Loucy (cell line): ENCODE results near the gene PI3.

ENCODE experiments used
- H2AFZ ChIP-seq: fragments of 200-600 bp; sonication (generic); 2 replicates; pipeline ENCODE4 v1.6.0; 2016; ENCODE audit warnings: antibody characterized with exemption, mild to moderate bottlenecking, low read length, moderate library complexity
- H3F3A ChIP-seq: fragments of 200-600 bp; 2 replicates; pipeline ENCODE4 v1.6.0; 2016; ENCODE audit warnings: antibody characterized with exemption, low read depth, mild to moderate bottlenecking
- H3K27me3 ChIP-seq: fragments of 200-600 bp; sonication (generic); 2 replicates; pipeline ENCODE4 v1.6.1; 2014; ENCODE audit warnings: low read length, mild to moderate bottlenecking; ENCODE audit not compliant: insufficient read depth, poor library complexity, severe bottlenecking
- H3K36me3 ChIP-seq: fragments of 200-600 bp; sonication (generic); 2 replicates; pipeline ENCODE4 v1.6.1; 2016; ENCODE audit warnings: low read length; ENCODE audit not compliant: insufficient read depth
- H3K4me1 ChIP-seq: fragments of 200-600 bp; sonication (generic); 2 replicates; pipeline ENCODE4 v1.5.1; 2014; ENCODE audit warnings: low read length, mild to moderate bottlenecking; ENCODE audit not compliant: insufficient read depth, poor library complexity, severe bottlenecking
- H3K4me2 ChIP-seq: fragments of 200-600 bp; sonication (generic); 2 replicates; pipeline ENCODE4 v1.6.0; 2014; ENCODE audit warnings: antibody characterized with exemption, low read length, low read depth, mild to moderate bottlenecking; ENCODE audit not compliant: poor library complexity, severe bottlenecking
- H3K4me3 ChIP-seq: fragments of 200-600 bp; sonication (generic); 2 replicates; pipeline ENCODE4 v1.5.1; 2014; ENCODE audit warnings: low read length, mild to moderate bottlenecking, mixed read lengths; ENCODE audit not compliant: poor library complexity, severe bottlenecking
- H3K79me2 ChIP-seq: fragments of 200-600 bp; sonication (generic); 2 replicates; pipeline ENCODE4 v1.6.1; 2014; ENCODE audit warnings: low read length; ENCODE audit not compliant: insufficient read depth
- H3K9ac ChIP-seq: fragments of 200-600 bp; sonication (generic); 2 replicates; pipeline ENCODE4 v1.6.0; 2014; ENCODE audit warnings: mild to moderate bottlenecking, low read depth, low read length, moderate library complexity; ENCODE audit not compliant: poor library complexity, severe bottlenecking
- H3K9me2 ChIP-seq: fragments of 200-600 bp; sonication (generic); replicated peaks from 2 replicates; pipeline ENCODE4 v1.6.1; 2016; ENCODE audit warnings: low read depth, low read length, mixed read lengths
- H3K9me3 ChIP-seq: fragments of 200-600 bp; sonication (generic); 2 replicates; pipeline ENCODE4 v1.6.1; 2014; ENCODE audit warnings: mild to moderate bottlenecking, antibody characterized with exemption, low read length, low read depth; ENCODE audit not compliant: insufficient read depth
- H4K20me1 ChIP-seq: fragments of 200-600 bp; sonication (generic); 2 replicates; pipeline ENCODE4 v1.6.0; 2014; ENCODE audit warnings: antibody characterized with exemption, low read length, mild to moderate bottlenecking; ENCODE audit not compliant: insufficient read depth, poor library complexity, severe bottlenecking
- EZH2phosphoT487 ChIP-seq: fragments of 200-600 bp; IDR thresholded peaks from 2 replicates; pipeline ENCODE4 v1.6.1; 2018; ENCODE audit warnings: antibody characterized with exemption, mild to moderate bottlenecking, moderate library complexity, borderline replicate concordance
- TF ChIP-seq, protein P1 (sequence below): fragments of 200-600 bp; sonication (generic); conservative IDR thresholded peaks from 2 replicates; pipeline ENCODE4 v1.5.1; 2014; ENCODE audit warnings: mild to moderate bottlenecking, antibody characterized with exemption, low read length

PI3 gene, protein sequence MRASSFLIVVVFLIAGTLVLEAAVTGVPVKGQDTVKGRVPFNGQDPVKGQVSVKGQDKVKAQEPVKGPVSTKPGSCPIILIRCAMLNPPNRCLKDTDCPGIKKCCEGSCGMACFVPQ

DNA sequence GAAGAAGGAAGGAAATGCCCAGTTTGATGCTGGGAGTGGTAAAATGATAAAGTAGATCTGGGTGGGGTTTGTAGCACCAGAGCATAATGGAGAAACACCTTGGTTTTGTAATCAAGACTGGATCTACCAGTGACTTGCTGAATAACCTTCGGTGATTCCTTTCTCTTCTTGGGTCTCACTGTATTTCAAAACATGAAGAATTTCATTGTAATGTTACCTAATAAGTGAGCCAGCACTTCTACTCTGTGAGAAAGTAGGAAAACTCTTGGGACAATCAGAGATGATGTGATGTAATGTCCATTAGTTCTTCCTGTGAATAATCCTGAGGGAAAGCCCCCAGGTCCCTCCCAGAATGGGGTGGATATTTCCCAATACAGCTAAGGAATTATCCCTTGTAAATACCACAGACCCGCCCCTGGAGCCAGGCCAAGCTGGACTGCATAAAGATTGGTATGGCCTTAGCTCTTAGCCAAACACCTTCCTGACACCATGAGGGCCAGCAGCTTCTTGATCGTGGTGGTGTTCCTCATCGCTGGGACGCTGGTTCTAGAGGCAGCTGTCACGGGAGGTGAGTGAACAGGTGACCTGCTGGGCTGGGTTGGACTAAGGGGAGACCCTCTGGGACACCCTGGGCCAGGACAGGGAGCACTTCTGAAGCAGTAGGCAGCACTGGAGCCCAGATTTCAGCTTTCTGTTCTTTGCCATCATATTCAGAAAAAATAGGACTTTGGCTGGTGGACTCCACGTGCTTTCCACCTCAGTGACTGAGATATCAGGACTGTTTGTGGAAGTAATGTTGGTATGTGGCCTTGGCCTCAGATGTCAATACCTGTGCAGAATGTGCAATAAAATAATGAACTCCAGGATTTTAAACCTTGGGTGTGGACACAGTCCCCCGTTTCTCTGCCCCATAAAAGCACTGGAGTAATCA, at the start of gene PI3:
Gene PI3, plus strand, starts transcription at position 469 of the 931 bp plus-strand sequence. Its CDS starts 21 bp downstream, at position 490.
- Histone ChIP-seq H3K9ac (no peak within 1 kb of the TSS), H3K9me3 (no peaks in the 10 kb centered on the region; the same call in 1 of the 2 replicates)
- TF ChIP-seq, protein P1, sequence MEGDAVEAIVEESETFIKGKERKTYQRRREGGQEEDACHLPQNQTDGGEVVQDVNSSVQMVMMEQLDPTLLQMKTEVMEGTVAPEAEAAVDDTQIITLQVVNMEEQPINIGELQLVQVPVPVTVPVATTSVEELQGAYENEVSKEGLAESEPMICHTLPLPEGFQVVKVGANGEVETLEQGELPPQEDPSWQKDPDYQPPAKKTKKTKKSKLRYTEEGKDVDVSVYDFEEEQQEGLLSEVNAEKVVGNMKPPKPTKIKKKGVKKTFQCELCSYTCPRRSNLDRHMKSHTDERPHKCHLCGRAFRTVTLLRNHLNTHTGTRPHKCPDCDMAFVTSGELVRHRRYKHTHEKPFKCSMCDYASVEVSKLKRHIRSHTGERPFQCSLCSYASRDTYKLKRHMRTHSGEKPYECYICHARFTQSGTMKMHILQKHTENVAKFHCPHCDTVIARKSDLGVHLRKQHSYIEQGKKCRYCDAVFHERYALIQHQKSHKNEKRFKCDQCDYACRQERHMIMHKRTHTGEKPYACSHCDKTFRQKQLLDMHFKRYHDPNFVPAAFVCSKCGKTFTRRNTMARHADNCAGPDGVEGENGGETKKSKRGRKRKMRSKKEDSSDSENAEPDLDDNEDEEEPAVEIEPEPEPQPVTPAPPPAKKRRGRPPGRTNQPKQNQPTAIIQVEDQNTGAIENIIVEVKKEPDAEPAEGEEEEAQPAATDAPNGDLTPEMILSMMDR = no peak
- TF ChIP-seq EZH2phosphoT487 = no peak

DNA sequence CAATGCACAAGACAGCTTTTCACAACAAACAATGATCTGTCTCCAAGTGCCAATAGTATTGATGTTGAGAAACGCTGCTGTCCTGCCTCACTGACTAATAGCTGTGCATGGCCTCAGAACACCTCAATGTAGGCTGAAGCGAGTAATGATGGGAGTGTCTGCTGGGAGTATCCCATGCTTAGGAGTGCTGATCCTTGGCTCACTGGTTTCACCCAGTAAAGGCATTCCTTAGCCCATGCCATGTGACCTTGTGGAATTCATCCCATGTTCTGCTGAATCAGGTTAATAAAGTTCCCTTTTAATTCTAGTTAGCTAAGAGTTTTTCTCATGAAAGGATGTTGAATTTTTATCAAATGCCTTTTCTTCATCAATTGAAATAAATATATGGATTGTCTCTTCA, 46.6 kb upstream of the PI3 start:
- TF ChIP-seq, protein P1 = no peak
- no peak for TF ChIP-seq EZH2phosphoT487
- no peaks in the 10 kb centered on the region for H3K4me1 ChIP-seq
- no peaks in the 10 kb centered on the region for H3K9me3 ChIP-seq
- H3K4me2 ChIP-seq = no peak overlapping the region
- no peaks in the 10 kb centered on the region for H3F3A ChIP-seq
- H3K27me3 ChIP-seq = peaks cover 7% of the 10 kb centered on the region
- no peak overlapping the region for H2AFZ ChIP-seq
- H3K36me3 ChIP-seq = no peaks in the 10 kb centered on the region
- H3K4me3 ChIP-seq = no peak overlapping the region
- H4K20me1 ChIP-seq = no peaks in the 10 kb centered on the region
- H3K9ac ChIP-seq = no peak overlapping the region
- H3K9me2 ChIP-seq = no peaks in the 10 kb centered on the region
- no peaks in the 10 kb centered on the region for H3K79me2 ChIP-seq

More for the DNA sequence above, at the start of gene PI3:
- no peaks in the 10 kb centered on the region for H4K20me1 ChIP-seq
- H3K4me2 ChIP-seq = no peak within 1 kb of the TSS
- H3K36me3 ChIP-seq = no peaks in the 10 kb centered on the region
- no peaks in the 10 kb centered on the region for H3F3A ChIP-seq
- no peaks in the 10 kb centered on the region for H3K4me1 ChIP-seq
- no peak within 1 kb of the TSS for H2AFZ ChIP-seq
- no peaks in the 10 kb centered on the region for H3K27me3 ChIP-seq
- H3K79me2 ChIP-seq = no peaks in the 10 kb centered on the region
- no peak within 1 kb of the TSS for H3K4me3 ChIP-seq
- no peaks in the 10 kb centered on the region for H3K9me2 ChIP-seq

DNA sequence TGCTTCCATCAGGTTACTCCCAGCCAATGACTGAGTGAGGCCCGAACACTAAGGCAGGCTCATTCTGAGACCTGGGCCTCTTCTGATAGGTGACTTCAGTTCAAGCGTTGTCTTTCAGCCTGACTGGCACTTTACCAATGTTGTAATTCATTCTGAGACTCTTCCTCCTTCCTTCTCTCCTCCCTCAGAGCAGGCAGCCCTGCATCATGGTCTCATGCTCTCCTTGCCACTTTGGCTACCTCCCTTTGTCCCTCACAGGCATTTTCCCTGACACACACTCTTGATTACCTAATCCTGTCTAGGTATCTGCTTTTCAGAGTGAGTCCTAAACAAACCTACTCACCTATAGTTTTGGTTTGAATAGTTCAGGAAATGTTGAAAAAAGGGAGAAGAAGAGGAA, 37.8 kb upstream of the PI3 start:
- H3K4me3 ChIP-seq = no peak overlapping the region
- H3K9me3 ChIP-seq = no peaks in the 10 kb centered on the region
- no peaks in the 10 kb centered on the region for H3K4me1 ChIP-seq
- no peaks in the 10 kb centered on the region for H3K9me2 ChIP-seq
- no peaks in the 10 kb centered on the region for H4K20me1 ChIP-seq
- no peak overlapping the region for H2AFZ ChIP-seq
- H3K36me3 ChIP-seq = no peaks in the 10 kb centered on the region
- no peaks in the 10 kb centered on the region for H3F3A ChIP-seq
- no peaks in the 10 kb centered on the region for H3K79me2 ChIP-seq
- H3K27me3 ChIP-seq = peaks cover 8% of the 10 kb centered on the region
- no peak overlapping the region for H3K4me2 ChIP-seq
- TF ChIP-seq EZH2phosphoT487 = no peak
- TF ChIP-seq, protein P1 = no peak
- no peak overlapping the region for H3K9ac ChIP-seq
